ENCODE measurements around the gene HPSE2. TPM values are rescaled to one million over a fixed set of nuclear protein-coding genes. Genes with fewer than 3 reads are reported as not detected.

The HPSE2 gene
- polyA plus RNA-seq, 2 of the 4 experiments (the other 2 are of a cell fraction), result not detected

- ATAC-seq (no peak), DNase-seq (ENCODE audit: low read depth in 1 of 2, low spot score in 1 of 2) (no peak), FAIRE-seq (no peak)
- Histone ChIP-seq H3K4me1 (no peaks in the 10 kb centered on the region), H3K4me2 (no peak overlapping the region), H3K4me3 (no peak overlapping the region), H3K9me3 (no peaks in the 10 kb centered on the region), H3K27ac (no peak overlapping the region)
- ChIA-PET POLR2A (no interaction called here), CTCF (interaction anchor here (1.4 kb wide), 1 partner anchor 16 kb away, joined by 3 read pairs; no protein-coding TSS in a partner anchor)
- TF ChIP-seq MAFK (IDR thresholded peaks at IDR 0.05; ENCODE audit: partially characterized antibody) (no peak), ESRRA (IDR thresholded peaks at IDR 0.05; ENCODE audit: borderline replicate concordance, low read length) (no peak), EP300 (IDR thresholded peaks at IDR 0.05) (no peak), CHD4 (IDR thresholded peaks at IDR 0.05; ENCODE audit: borderline replicate concordance) (no peak), HES2 (IDR thresholded peaks at IDR 0.05) (no peak), HEYL (CRISPR knock-in tag; IDR thresholded peaks at IDR 0.05) (no peak), HOXB5 (CRISPR knock-in tag; IDR thresholded peaks at IDR 0.05) (no peak), MYC (IDR thresholded peaks at IDR 0.05; ENCODE audit: borderline replicate concordance, low read length) (no peak), FOSL2 (IDR thresholded peaks at IDR 0.05) (no peak), FOSL2 (CRISPR knock-in tag; IDR thresholded peaks at IDR 0.05) (no peak), HDAC2 (IDR thresholded peaks at IDR 0.05) (no peak), RFX5 (IDR thresholded peaks at IDR 0.05) (no peak)
- TF ChIP-seq, protein P1, sequence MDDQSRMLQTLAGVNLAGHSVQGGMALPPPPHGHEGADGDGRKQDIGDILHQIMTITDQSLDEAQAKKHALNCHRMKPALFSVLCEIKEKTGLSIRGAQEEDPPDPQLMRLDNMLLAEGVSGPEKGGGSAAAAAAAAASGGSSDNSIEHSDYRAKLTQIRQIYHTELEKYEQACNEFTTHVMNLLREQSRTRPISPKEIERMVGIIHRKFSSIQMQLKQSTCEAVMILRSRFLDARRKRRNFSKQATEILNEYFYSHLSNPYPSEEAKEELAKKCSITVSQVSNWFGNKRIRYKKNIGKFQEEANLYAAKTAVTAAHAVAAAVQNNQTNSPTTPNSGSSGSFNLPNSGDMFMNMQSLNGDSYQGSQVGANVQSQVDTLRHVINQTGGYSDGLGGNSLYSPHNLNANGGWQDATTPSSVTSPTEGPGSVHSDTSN (IDR thresholded peaks at IDR 0.05), result no peak
These were observed 752.0 kb downstream of the HPSE2 start for GRCh38 chr10:98483658-98484057.

GRCh38 chr10:98482096-98482495 is 753.6 kb downstream of the HPSE2 start:
- FAIRE-seq (no peak), DNase-seq (ENCODE audit: low read depth in 1 of 2, low spot score in 1 of 2) (no peak), ATAC-seq (no peak)
- Histone ChIP-seq H3K9me3 (no peaks in the 10 kb centered on the region), H3K4me3 (no peak overlapping the region), H3K4me2 (no peak overlapping the region), H3K4me1 (no peaks in the 10 kb centered on the region), H3K27ac (no peak overlapping the region)
- ChIA-PET POLR2A (no interaction called here), CTCF (interaction anchor here (6.4 kb wide), 1 partner anchor 14 kb away, joined by 46 read pairs; no protein-coding TSS in a partner anchor)
- TF ChIP-seq MAZ (IDR thresholded peaks at IDR 0.05; ENCODE audit: borderline replicate concordance, low read depth, low read length), result no peak
- WGBS (ENCODE audit: missing lambda C conversion rate), result 8% methylated on average over 2 of the region's 2 CpGs

DNA sequence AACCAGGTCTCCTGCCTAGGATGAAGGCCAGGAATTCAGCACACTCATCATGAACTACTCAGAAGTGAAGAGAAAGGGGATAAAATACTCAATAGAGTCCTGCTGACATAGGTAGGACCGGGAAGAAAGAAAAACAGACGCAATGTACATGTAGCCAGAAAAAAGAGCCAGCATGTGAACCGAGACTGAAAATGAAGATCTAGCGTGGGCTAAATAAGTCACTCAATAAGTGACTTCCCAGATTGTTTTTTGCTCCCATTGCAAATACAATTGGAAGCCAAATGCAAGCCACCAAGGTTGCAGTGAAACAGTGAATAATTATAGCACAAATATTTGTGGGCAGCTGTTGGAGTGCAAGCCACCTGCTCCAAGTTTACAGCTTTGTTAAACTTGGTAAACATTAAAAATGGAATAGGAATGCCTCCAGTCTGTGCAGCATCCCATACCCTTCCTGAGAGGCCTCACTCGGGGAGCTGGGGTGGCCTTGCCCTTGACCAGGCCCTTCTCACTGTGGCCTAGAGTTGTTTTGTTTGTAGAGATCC is 754.2 kb downstream of the HPSE2 start:
- TF ChIP-seq TP53 (CRISPR knock-in tag; IDR thresholded peaks at IDR 0.05) (no peak), HMGXB4 (CRISPR knock-in tag; IDR thresholded peaks at IDR 0.05; ENCODE audit: borderline replicate concordance) (no peak), ZC3H11A (IDR thresholded peaks at IDR 0.05) (no peak), POLR2A (IDR thresholded peaks at IDR 0.05; ENCODE audit: low read length) (no peak), PHF8 (IDR thresholded peaks at IDR 0.05; ENCODE audit: borderline replicate concordance, low read depth) (no peak), HES2 (IDR thresholded peaks at IDR 0.05) (no peak), ZNF302 (CRISPR knock-in tag; IDR thresholded peaks at IDR 0.05) (no peak), MAZ (IDR thresholded peaks at IDR 0.05; ENCODE audit: borderline replicate concordance, low read depth, low read length) (no peak), RAD21 (conservative IDR thresholded peaks at IDR 0.05 in 1 of 2, IDR thresholded peaks at IDR 0.05 in 1 of 2) (no peak), FOSB (CRISPR knock-in tag; IDR thresholded peaks at IDR 0.05) (no peak), SREBF2 (IDR thresholded peaks at IDR 0.05) (no peak), JUN (IDR thresholded peaks at IDR 0.05) (no peak), KDM5A (IDR thresholded peaks at IDR 0.05) (no peak), RFX5 (IDR thresholded peaks at IDR 0.05) (no peak), GATA3 (IDR thresholded peaks at IDR 0.05; ENCODE audit: borderline replicate concordance) (no peak)
- TF ChIP-seq, protein P2, sequence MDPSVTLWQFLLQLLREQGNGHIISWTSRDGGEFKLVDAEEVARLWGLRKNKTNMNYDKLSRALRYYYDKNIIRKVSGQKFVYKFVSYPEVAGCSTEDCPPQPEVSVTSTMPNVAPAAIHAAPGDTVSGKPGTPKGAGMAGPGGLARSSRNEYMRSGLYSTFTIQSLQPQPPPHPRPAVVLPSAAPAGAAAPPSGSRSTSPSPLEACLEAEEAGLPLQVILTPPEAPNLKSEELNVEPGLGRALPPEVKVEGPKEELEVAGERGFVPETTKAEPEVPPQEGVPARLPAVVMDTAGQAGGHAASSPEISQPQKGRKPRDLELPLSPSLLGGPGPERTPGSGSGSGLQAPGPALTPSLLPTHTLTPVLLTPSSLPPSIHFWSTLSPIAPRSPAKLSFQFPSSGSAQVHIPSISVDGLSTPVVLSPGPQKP (IDR thresholded peaks at IDR 0.05; ENCODE audit: low read depth, low read length), result no peak
- TF ChIP-seq, protein P1 (IDR thresholded peaks at IDR 0.05), result no peak
- WGBS (ENCODE audit: missing lambda C conversion rate), result 27% methylated on average over 5 of the region's 5 CpGs
- no peak overlapping the region for H3K4me2 ChIP-seq
- DNase-seq (ENCODE audit: low read depth in 1 of 2, low spot score in 1 of 2), result no peak
- CTCF ChIA-PET, result interaction anchor here (1.8 to 6.4 kb wide), 2 partner anchors 8 to 14 kb away, joined by 7 to 46 read pairs; no protein-coding TSS in a partner anchor
- H3K4me1 ChIP-seq, result no peaks in the 10 kb centered on the region
- POLR2A ChIA-PET, result no interaction called here
- ATAC-seq, result no peak
- H3K9me3 ChIP-seq, result no peaks in the 10 kb centered on the region
- H3K4me3 ChIP-seq, result no peak overlapping the region
- H3K27ac ChIP-seq, result no peak overlapping the region
- FAIRE-seq, result no peak

Data from A549 (cell line).